Right lobe of liver (tissue), 4 donors: Measurements from ENCODE around the gene RSAD1.

Experiments
- POLR2A ChIP-seq: fragments of 450-650 bp; IDR thresholded peaks from one replicate; pipeline ENCODE4 v1.6.1; 2017; ENCODE audit warnings: antibody characterized with exemption, mild to moderate bottlenecking
- TF ChIP-seq, protein P1 (sequence below), 4 donors: fragments of 200-600 bp in 3 of 4; fragments of 450-650 bp in 1 of 4; IDR thresholded peaks; one replicate each; pipeline versions ENCODE4 v1.5.1 to v1.8.0; 2016 to 2022; ENCODE audit warnings: antibody characterized with exemption in 4 of 4, mild to moderate bottlenecking in 2 of 4
- donor health status: DM: no; HTN: no; CAD: no.
- donor health status: DM: no; HTN: no; CAD: no.
- donor health status: DM: no; HTN: yes; CAD: no.

GRCh38 chr17:50495217-50495823 is 16.7 kb downstream of the RSAD1 start:
- TF ChIP-seq, protein P1, sequence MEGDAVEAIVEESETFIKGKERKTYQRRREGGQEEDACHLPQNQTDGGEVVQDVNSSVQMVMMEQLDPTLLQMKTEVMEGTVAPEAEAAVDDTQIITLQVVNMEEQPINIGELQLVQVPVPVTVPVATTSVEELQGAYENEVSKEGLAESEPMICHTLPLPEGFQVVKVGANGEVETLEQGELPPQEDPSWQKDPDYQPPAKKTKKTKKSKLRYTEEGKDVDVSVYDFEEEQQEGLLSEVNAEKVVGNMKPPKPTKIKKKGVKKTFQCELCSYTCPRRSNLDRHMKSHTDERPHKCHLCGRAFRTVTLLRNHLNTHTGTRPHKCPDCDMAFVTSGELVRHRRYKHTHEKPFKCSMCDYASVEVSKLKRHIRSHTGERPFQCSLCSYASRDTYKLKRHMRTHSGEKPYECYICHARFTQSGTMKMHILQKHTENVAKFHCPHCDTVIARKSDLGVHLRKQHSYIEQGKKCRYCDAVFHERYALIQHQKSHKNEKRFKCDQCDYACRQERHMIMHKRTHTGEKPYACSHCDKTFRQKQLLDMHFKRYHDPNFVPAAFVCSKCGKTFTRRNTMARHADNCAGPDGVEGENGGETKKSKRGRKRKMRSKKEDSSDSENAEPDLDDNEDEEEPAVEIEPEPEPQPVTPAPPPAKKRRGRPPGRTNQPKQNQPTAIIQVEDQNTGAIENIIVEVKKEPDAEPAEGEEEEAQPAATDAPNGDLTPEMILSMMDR (IDR thresholded peaks at IDR 0.05): no peak
- no peak for TF ChIP-seq POLR2A
